IMR-90 (cell line): ENCODE results near the gene TMEM37. TPM values are rescaled to one million over a fixed set of nuclear protein-coding genes. Genes with fewer than 3 reads are reported as not detected.
A peak's percentile ranks its signal among the peaks of the same experiment; 100 is the strongest.

Source experiments
- ATAC-seq: fragments of 200-7000 bp; cut with Tn5 transposase; 2 replicates; pipeline ENCODE4 v1.9.1; 2020; ENCODE audit warnings: low read depth, mild to moderate bottlenecking, moderate library complexity
- BruUV-seq: library from RNA; stranded (reverse); fragments of 400-500 nt; replicated peaks from 2 replicates; lab custom pipeline; 2021; lab: Mats Ljungman, UMichigan
- CTCF ChIA-PET: fragments of 300-600 bp; formaldehyde crosslinking; extraction: SDS; loops from one replicate; lab custom pipeline; 2021; ENCODE audit warnings: antibody characterized with exemption; lab: Yijun Ruan, JAX
- POLR2A ChIA-PET: fragments of 300-600 bp; sonication (Branson Sonifier 250); formaldehyde crosslinking; loops from one replicate; lab custom pipeline; 2022; ENCODE audit warnings: antibody characterized with exemption; ENCODE audit not compliant: unreplicated experiment; lab: Charles Lee
- DNase-seq: peaks from one replicate; pipeline ENCODE4 v3.0.0; 2013
- H2AFZ ChIP-seq: replicated peaks from 2 replicates; pipeline ENCODE3; 2013; ENCODE audit warnings: low read length, mild to moderate bottlenecking; ENCODE audit not compliant: poor library complexity
- H2AK5ac ChIP-seq: 2 replicates; pipeline ENCODE4 v1.6.1; 2013; ENCODE audit warnings: low read depth, low read length, inconsistent platforms
- H2AK9ac ChIP-seq: replicated peaks from 2 replicates; pipeline ENCODE3; 2013; ENCODE audit warnings: mild to moderate bottlenecking, low read depth, low read length, moderate library complexity; ENCODE audit not compliant: poor library complexity
- H2BK120ac ChIP-seq: 2 replicates; pipeline ENCODE4 v1.6.1; 2013; ENCODE audit warnings: low read depth, low read length, inconsistent platforms
- H2BK15ac ChIP-seq: 3 replicates; pipeline ENCODE4 v1.6.1; 2013; ENCODE audit warnings: low read depth, low read length, inconsistent platforms
- H2BK20ac ChIP-seq: 2 replicates; pipeline ENCODE4 v1.6.1; 2013; ENCODE audit warnings: low read depth, mild to moderate bottlenecking, inconsistent platforms, low read length, moderate library complexity
- H2BK5ac ChIP-seq: 2 replicates; pipeline ENCODE4 v1.6.1; 2013; ENCODE audit warnings: mild to moderate bottlenecking, low read depth, low read length, inconsistent platforms; ENCODE audit not compliant: poor library complexity, severe bottlenecking
- H3K14ac ChIP-seq: replicated peaks from 2 replicates; pipeline ENCODE4 v1.6.1; 2013; ENCODE audit warnings: low read depth, low read length, inconsistent platforms
- H3K18ac ChIP-seq: 2 replicates; pipeline ENCODE4 v1.6.1; 2013; ENCODE audit warnings: low read depth, low read length, control low read depth
- H3K23ac ChIP-seq: 2 replicates; pipeline ENCODE4 v1.6.1; 2013; ENCODE audit warnings: low read depth, low read length, inconsistent platforms
- H3K27ac ChIP-seq: 2 replicates; pipeline ENCODE4 v1.5.1; 2013; ENCODE audit warnings: mild to moderate bottlenecking, control low read depth, low read length; ENCODE audit not compliant: insufficient read depth
- H3K27me3 ChIP-seq: 2 replicates; pipeline ENCODE4 v1.6.1; 2013; ENCODE audit warnings: low read length; ENCODE audit not compliant: control insufficient read depth, insufficient read depth
- H3K36me3 ChIP-seq: 2 replicates; pipeline ENCODE4 v1.6.1; 2013; ENCODE audit warnings: low read length, mixed read lengths; ENCODE audit not compliant: control insufficient read depth, insufficient read depth
- H3K4ac ChIP-seq: 2 replicates; pipeline ENCODE4 v1.6.1; 2013; ENCODE audit warnings: low read depth, low read length, inconsistent platforms
- H3K4me1 ChIP-seq: 2 replicates; pipeline ENCODE4 v1.6.1; 2013; ENCODE audit warnings: low read length, mixed read lengths; ENCODE audit not compliant: control insufficient read depth, insufficient read depth
- H3K4me2 ChIP-seq: 2 replicates; pipeline ENCODE4 v1.6.1; 2013; ENCODE audit warnings: low read depth, mild to moderate bottlenecking, control low read depth, low read length, moderate library complexity
- H3K4me3 ChIP-seq: 2 replicates; pipeline ENCODE4 v1.5.1; 2013; ENCODE audit warnings: low read depth, mild to moderate bottlenecking, control low read depth, low read length, moderate library complexity; ENCODE audit not compliant: insufficient read depth
- H3K56ac ChIP-seq: 2 replicates; pipeline ENCODE4 v1.6.1; 2013; ENCODE audit warnings: low read length, inconsistent platforms; ENCODE audit not compliant: insufficient read depth; ENCODE audit errors: extremely low read depth
- H3K79me1 ChIP-seq, 2 experiments: 2 replicates each; pipeline ENCODE4 v1.6.1; 2013; ENCODE audit warnings: low read length in 2 of 2, inconsistent platforms in 1 of 2, low read depth in 1 of 2
- H3K9ac ChIP-seq: 2 replicates; pipeline ENCODE4 v1.6.1; 2013; ENCODE audit warnings: low read depth, low read length, control low read depth
- H3K9me1 ChIP-seq: 2 replicates; pipeline ENCODE4 v1.6.1; 2013; ENCODE audit warnings: low read length, inconsistent platforms; ENCODE audit not compliant: insufficient read depth
- H3K9me3 ChIP-seq: 2 replicates; pipeline ENCODE4 v1.6.1; 2013; ENCODE audit warnings: low read length; ENCODE audit not compliant: control insufficient read depth, insufficient read depth
- H4K20me1 ChIP-seq: 2 replicates; pipeline ENCODE4 v1.6.1; 2013; ENCODE audit warnings: low read length, inconsistent platforms; ENCODE audit not compliant: insufficient read depth
- H4K5ac ChIP-seq: 2 replicates; pipeline ENCODE4 v1.6.1; 2013; ENCODE audit warnings: mild to moderate bottlenecking, low read depth, low read length, control low read depth
- H4K8ac ChIP-seq, 2 experiments: 2 replicates each; pipeline ENCODE4 v1.6.1; 2013; ENCODE audit warnings: low read depth in 2 of 2, low read length in 2 of 2, control low read depth in 1 of 2, inconsistent platforms in 1 of 2
- H4K91ac ChIP-seq: 2 replicates; pipeline ENCODE4 v1.6.1; 2013; ENCODE audit warnings: low read depth, low read length, inconsistent platforms; ENCODE audit not compliant: insufficient read depth
- CHD1 ChIP-seq: IDR thresholded peaks from 2 replicates; pipeline ENCODE4 v1.6.1; 2012; ENCODE audit warnings: low read depth, low read length, improper control_type of control experiment
- FOS ChIP-seq: fragments of 150-350 bp; IDR thresholded peaks from 2 replicates; pipeline ENCODE4 v1.6.1; 2016; ENCODE audit warnings: low read depth, low read length
- MAFK ChIP-seq: IDR thresholded peaks from 2 replicates; pipeline ENCODE4 v1.6.1; 2012; ENCODE audit warnings: low read depth, low read length, improper control_type of control experiment
- MAZ ChIP-seq: IDR thresholded peaks from 2 replicates; pipeline ENCODE4 v1.6.1; 2012; ENCODE audit warnings: low read depth, mild to moderate bottlenecking, low read length, improper control_type of control experiment, moderate library complexity, borderline replicate concordance
- MXI1 ChIP-seq: IDR thresholded peaks from 2 replicates; pipeline ENCODE4 v1.6.1; 2012; ENCODE audit warnings: low read depth, mild to moderate bottlenecking, low read length, moderate library complexity, borderline replicate concordance
- NFE2L2 ChIP-seq: fragments of 150-350 bp; IDR thresholded peaks from 2 replicates; pipeline ENCODE4 v1.6.1; 2016; ENCODE audit warnings: low read depth, mild to moderate bottlenecking, low read length
- POLR2A ChIP-seq: IDR thresholded peaks from 2 replicates; pipeline ENCODE4 v1.6.1; 2012; ENCODE audit warnings: mild to moderate bottlenecking, low read depth, low read length
- RAD21 ChIP-seq: IDR thresholded peaks from 2 replicates; pipeline ENCODE4 v1.6.1; 2012; ENCODE audit warnings: low read length, improper control_type of control experiment
- RFX5 ChIP-seq: IDR thresholded peaks from 2 replicates; pipeline ENCODE4 v1.8.0; 2012; ENCODE audit warnings: low read depth, mild to moderate bottlenecking, low read length, moderate library complexity
- SMC3 ChIP-seq: fragments of 150-350 bp; IDR thresholded peaks from 2 replicates; pipeline ENCODE4 v1.6.1; 2016; ENCODE audit warnings: low read depth, mild to moderate bottlenecking, antibody characterized with exemption, low read length, moderate library complexity
- WGBS, 2 experiments: methylation state at CpG; one replicate each; pipeline versions ENCODE4 v1.1.5 to v1.1.7; 2013; ENCODE audit warnings: missing lambda C conversion rate in 2 of 2; ENCODE audit not compliant: insufficient read length in 1 of 2; ENCODE audit errors: extremely low coverage in 2 of 2; 5-methylcytosine and 5-hydroxymethylcytosine counted together
- dilution Hi-C: fragments of 300-500 bp; cut with HindIII; formaldehyde crosslinking; loops from one replicate; pipeline ENCODE4 v1.14.3; 2018; ENCODE audit warnings: low sequenced_read_pairs; ENCODE audit not compliant: unreplicated experiment
- in situ Hi-C: fragments of 300-500 bp; cut with MboI; formaldehyde crosslinking; loops from 3 replicates; pipeline ENCODE4 v1.14.3; 2019; ENCODE audit warnings: low sequenced_read_pairs, inconsistent platforms, mixed read lengths
- intact Hi-C: fragments of 100-400 bp; cut with micrococcal nuclease; formaldehyde crosslinking; loops from 2 replicates; pipeline ENCODE4 v1.10.0; 2022
- polyA plus RNA-seq, 3 experiments: library from polyadenylated mRNA; depleted of rRNA; stranded (reverse); fragments of >200 nt; gene quantifications; 2 replicates each; pipeline ENCODE4 v1.2.3, GENCODE V29; 2012; ENCODE audit warnings: low replicate concordance in 1 of 3
- total RNA-seq: library from RNA; depleted of rRNA; stranded (reverse); fragments of >200 nt; gene quantifications from 2 replicates; pipeline ENCODE4 v1.2.3, GENCODE V29; 2012
- TF ChIP-seq, protein P1 (sequence below): conservative IDR thresholded peaks from 2 replicates; pipeline ENCODE4 v1.5.1; 2012; ENCODE audit warnings: mild to moderate bottlenecking, low read depth, low read length, improper control_type of control experiment

The TMEM37 gene
- total and polyA plus RNA-seq, 2 of the 4 experiments (the other 2 are of a cell fraction), result under 0.01 to 0.39 TPM

DNA sequence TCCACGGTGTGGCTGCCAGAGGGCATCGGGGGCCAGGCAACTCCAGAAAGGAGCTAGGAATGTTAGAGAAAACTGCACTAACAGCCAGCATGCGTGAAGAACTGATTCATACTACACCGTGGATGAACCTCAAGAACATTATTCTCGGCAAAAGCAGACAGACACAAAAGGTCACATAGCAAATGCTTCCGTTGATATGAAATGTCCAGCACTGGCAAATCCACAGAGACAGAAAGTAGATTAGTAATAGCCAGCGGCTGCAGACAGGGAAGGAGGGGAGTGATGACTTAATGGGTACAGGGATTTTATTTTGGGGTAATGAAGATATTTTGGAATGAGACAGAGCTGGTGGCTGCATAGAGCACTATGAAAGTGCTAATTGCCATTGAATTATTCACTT lies 55.2 kb downstream of the TMEM37 start:
- Histone ChIP-seq H4K8ac (no peak overlapping the region), H3K36me3 (no peaks in the 10 kb centered on the region), H3K14ac (no peak overlapping the region), H4K91ac (no peak overlapping the region), H3K56ac (no peak overlapping the region), H3K4me3 (no peak overlapping the region), H4K20me1 (no peaks in the 10 kb centered on the region), H4K5ac (no peak overlapping the region), H3K4me2 (no peak overlapping the region), H3K27me3 (peaks cover 21% of the 10 kb centered on the region), H3K9ac (no peak overlapping the region), H3K4ac (no peak overlapping the region), H2AK9ac (no peak overlapping the region), H3K9me3 (no peaks in the 10 kb centered on the region), H2BK20ac (no peak overlapping the region), H3K18ac (no peak overlapping the region), H2AFZ (no peak overlapping the region), H3K23ac (no peak overlapping the region), H3K27ac (no peak overlapping the region), H3K79me1 (no peaks in the 10 kb centered on the region), H2BK15ac (no peak overlapping the region), H2BK120ac (no peak overlapping the region), H2AK5ac (no peak overlapping the region), H3K9me1 (no peaks in the 10 kb centered on the region; the same call in 1 of the 2 replicates), H2BK5ac (no peak overlapping the region), H3K4me1 (peaks cover 3% of the 10 kb centered on the region)
- ATAC-seq (no peak), DNase-seq (peak; percentile 16)
- CTCF ChIA-PET, result no interaction called here
- dilution Hi-C loops (no loop called here), in situ Hi-C loops (no loop called here), intact Hi-C loops (no loop called here)
- 40% methylated on average over 3 of the region's 7 CpGs; no CpG with 5 or more reads in 1 of the 2 experiments for WGBS, 2 experiments
- TF ChIP-seq MAFK (no peak), RAD21 (no peak), MXI1 (no peak), CHD1 (no peak), FOS (no peak), NFE2L2 (no peak), MAZ (no peak), POLR2A (no peak), RFX5 (no peak), SMC3 (no peak)
- TF ChIP-seq, protein P1, sequence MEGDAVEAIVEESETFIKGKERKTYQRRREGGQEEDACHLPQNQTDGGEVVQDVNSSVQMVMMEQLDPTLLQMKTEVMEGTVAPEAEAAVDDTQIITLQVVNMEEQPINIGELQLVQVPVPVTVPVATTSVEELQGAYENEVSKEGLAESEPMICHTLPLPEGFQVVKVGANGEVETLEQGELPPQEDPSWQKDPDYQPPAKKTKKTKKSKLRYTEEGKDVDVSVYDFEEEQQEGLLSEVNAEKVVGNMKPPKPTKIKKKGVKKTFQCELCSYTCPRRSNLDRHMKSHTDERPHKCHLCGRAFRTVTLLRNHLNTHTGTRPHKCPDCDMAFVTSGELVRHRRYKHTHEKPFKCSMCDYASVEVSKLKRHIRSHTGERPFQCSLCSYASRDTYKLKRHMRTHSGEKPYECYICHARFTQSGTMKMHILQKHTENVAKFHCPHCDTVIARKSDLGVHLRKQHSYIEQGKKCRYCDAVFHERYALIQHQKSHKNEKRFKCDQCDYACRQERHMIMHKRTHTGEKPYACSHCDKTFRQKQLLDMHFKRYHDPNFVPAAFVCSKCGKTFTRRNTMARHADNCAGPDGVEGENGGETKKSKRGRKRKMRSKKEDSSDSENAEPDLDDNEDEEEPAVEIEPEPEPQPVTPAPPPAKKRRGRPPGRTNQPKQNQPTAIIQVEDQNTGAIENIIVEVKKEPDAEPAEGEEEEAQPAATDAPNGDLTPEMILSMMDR, result no peak
- BruUV-seq, result no TSS peak
- POLR2A ChIA-PET, result no interaction called here
